Endodermal cell (in vitro differentiated cells): ENCODE results near the gene ZBTB1. TPM values are rescaled to one million over a fixed set of nuclear protein-coding genes. Genes with fewer than 3 reads are reported as not detected.

Experiments
- DNase-seq: peaks from one replicate; pipeline ENCODE4 v3.0.0-alpha.2; 2017
- H3K27ac ChIP-seq: 2 replicates; pipeline ENCODE4 v1.5.1; 2013; ENCODE audit warnings: mild to moderate bottlenecking, low read depth, low read length, moderate library complexity
- H3K27me3 ChIP-seq: 2 replicates; pipeline ENCODE4 v1.6.1; 2013; ENCODE audit warnings: mild to moderate bottlenecking, low read length, moderate library complexity; ENCODE audit not compliant: insufficient read depth, control insufficient read depth, poor library complexity, severe bottlenecking
- H3K36me3 ChIP-seq: 2 replicates; pipeline ENCODE4 v1.7.0; 2013; ENCODE audit warnings: mild to moderate bottlenecking, low read length, moderate library complexity; ENCODE audit not compliant: control insufficient read depth, insufficient read depth
- H3K4me1 ChIP-seq: one replicate; pipeline ENCODE4 v1.7.0; 2013; ENCODE audit warnings: low read length; ENCODE audit not compliant: control insufficient read depth, insufficient read depth
- H3K4me3 ChIP-seq: 2 replicates; pipeline ENCODE4 v1.5.1; 2013; ENCODE audit warnings: mild to moderate bottlenecking, low read length, moderate library complexity
- H3K9ac ChIP-seq: 2 replicates; pipeline ENCODE4 v1.6.1; 2013; ENCODE audit warnings: mild to moderate bottlenecking, low read length, moderate library complexity; ENCODE audit not compliant: poor library complexity, severe bottlenecking; ENCODE audit errors: extremely low read depth
- H3K9me3 ChIP-seq: 2 replicates; pipeline ENCODE4 v1.6.1; 2013; ENCODE audit warnings: mild to moderate bottlenecking, low read length, moderate library complexity; ENCODE audit not compliant: control insufficient read depth
- H3K27ac Mint-ChIP-seq: 2 replicates; pipeline ENCODE4 v1.8.0; 2020; ENCODE audit warnings: mixed read lengths
- H3K27me3 Mint-ChIP-seq: 2 replicates; pipeline ENCODE4 v1.8.0; 2021; ENCODE audit warnings: mild to moderate bottlenecking, mixed read lengths; ENCODE audit not compliant: insufficient read depth
- H3K36me3 Mint-ChIP-seq: 2 replicates; pipeline ENCODE4 v1.8.0; 2020; ENCODE audit warnings: low read depth, mixed read lengths
- H3K4me1 Mint-ChIP-seq: 2 replicates; pipeline ENCODE4 v1.8.0; 2020; ENCODE audit warnings: mixed read lengths
- H3K4me3 Mint-ChIP-seq: 2 replicates; pipeline ENCODE4 v1.8.0; 2020; ENCODE audit warnings: mild to moderate bottlenecking, moderate library complexity, mixed read lengths
- H3K9me3 Mint-ChIP-seq: 2 replicates; pipeline ENCODE4 v1.8.0; 2020; ENCODE audit warnings: mild to moderate bottlenecking, mixed read lengths
- CTCF ChIP-seq: fragments of 200-600 bp; sonication (generic); conservative IDR thresholded peaks from 2 replicates; pipeline ENCODE4 v1.5.0; 2021; ENCODE audit warnings: antibody characterized with exemption, mild to moderate bottlenecking
- WGBS, 2 experiments: methylation state at CpG; one replicate each; pipeline versions ENCODE4 v1.1.5 to v1.1.7; 2013; ENCODE audit warnings: missing lambda C conversion rate in 2 of 2, mixed read lengths in 1 of 2; ENCODE audit not compliant: insufficient coverage in 1 of 2, insufficient read length in 1 of 2; 5-methylcytosine and 5-hydroxymethylcytosine counted together
- total RNA-seq, 2 donors: library from RNA; stranded (reverse); fragmentation: NEBNext Ultra II Directional in 1 of 2; extraction: Animal tissue kit (Norgen Biotek cat#: 25700) in 1 of 2; gene quantifications; 2 replicates in 1 of 2; 3 replicates in 1 of 2; pipeline ENCODE4 v1.2.1, GENCODE V29; 2021

Gene ZBTB1
- total RNA-seq, 2 donors from 2014 or later, result 31.0 to 32.4 TPM

GRCh38 chr14:64540208-64541202 lies 35.9 kb downstream of the ZBTB1 start, which contains the start of gene HSPA2:
Gene HSPA2 (plus strand): TSS chr14:64540741. CDS start chr14:64540850, 109 bp downstream.
- Mint-ChIP-seq H3K4me3 (peak within 1 kb of the TSS; percentile 85), H3K4me1 (peaks cover 16% of the 10 kb centered on the region), H3K27me3 (peaks cover 6% of the 10 kb centered on the region), H3K36me3 (peaks cover 11% of the 10 kb centered on the region), H3K27ac (peak within 1 kb of the TSS; percentile 100), H3K9me3 (peaks cover 26% of the 10 kb centered on the region)
- H3K4me3 ChIP-seq, result peak within 1 kb of the TSS; percentile 85
- DNase-seq, result peak; percentile 100
- H3K27ac ChIP-seq, result peak within 1 kb of the TSS; percentile 83
- no peaks in the 10 kb centered on the region for H3K36me3 ChIP-seq
- TF ChIP-seq CTCF, result peak; percentile 77
- peaks cover 14% of the 10 kb centered on the region for H3K9me3 ChIP-seq
- H3K9ac ChIP-seq, result peak within 1 kb of the TSS; percentile 85
- peaks cover 4% of the 10 kb centered on the region for H3K4me1 ChIP-seq
- H3K27me3 ChIP-seq, result peaks cover 36% of the 10 kb centered on the region
- 25 to 27% methylated on average over 58 to 79 of the region's 79 CpGs for WGBS, 2 experiments

GRCh38 chr14:64541261-64541971 lies 36.8 kb downstream of the ZBTB1 start:
- no peak for DNase-seq
- Histone ChIP-seq H3K9ac (no peak overlapping the region), H3K27me3 (peaks cover 36% of the 10 kb centered on the region), H3K27ac (no peak overlapping the region), H3K36me3 (no peaks in the 10 kb centered on the region), H3K9me3 (peaks cover 14% of the 10 kb centered on the region), H3K4me1 (peaks cover 4% of the 10 kb centered on the region), H3K4me3 (peak overlapping the region; percentile 80)
- Mint-ChIP-seq H3K27ac (no peak overlapping the region), H3K27me3 (peaks cover 6% of the 10 kb centered on the region), H3K4me3 (no peak overlapping the region), H3K9me3 (peaks cover 26% of the 10 kb centered on the region), H3K4me1 (peaks cover 16% of the 10 kb centered on the region), H3K36me3 (peaks cover 11% of the 10 kb centered on the region)
- no peak for TF ChIP-seq CTCF
- 51 to 75% methylated on average over 64 to 73 of the region's 73 CpGs for WGBS, 2 experiments

- DNase-seq, result no peak
- H3K4me1 ChIP-seq, result peaks cover 4% of the 10 kb centered on the region
- no peak overlapping the region for H3K27ac ChIP-seq
- H3K27me3 ChIP-seq, result peaks cover 36% of the 10 kb centered on the region
- Mint-ChIP-seq H3K4me1 (peaks cover 16% of the 10 kb centered on the region), H3K9me3 (peaks cover 26% of the 10 kb centered on the region), H3K36me3 (peaks cover 11% of the 10 kb centered on the region), H3K27ac (no peak overlapping the region), H3K27me3 (peaks cover 6% of the 10 kb centered on the region), H3K4me3 (no peak overlapping the region)
- peak overlapping the region; percentile 80 for H3K4me3 ChIP-seq
- WGBS, 2 experiments, result 25 to 29% methylated on average over 52 to 61 of the region's 61 CpGs
- no peaks in the 10 kb centered on the region for H3K36me3 ChIP-seq
- TF ChIP-seq CTCF, result no peak
- H3K9me3 ChIP-seq, result peaks cover 14% of the 10 kb centered on the region
- H3K9ac ChIP-seq, result no peak overlapping the region
Observed at GRCh38 chr14:64541972-64542835, 37.6 kb downstream of the ZBTB1 start.
